HepG2 (cell line): ENCODE results near the gene B4GALT5. TPM values are rescaled to one million over a fixed set of nuclear protein-coding genes. Genes with fewer than 3 reads are reported as not detected.

Source experiments
- DNMT3B ChIP-seq: conservative IDR thresholded peaks from 2 replicates; pipeline ENCODE4 v1.6.1; 2016; ENCODE audit warnings: missing biosample characterization, control low read depth
- HMGXB3 ChIP-seq: sonication (generic); formaldehyde crosslinking; IDR thresholded peaks from 2 replicates; pipeline ENCODE4 v1.4.0; 2020; ENCODE audit warnings: missing genetic modification reagents, borderline replicate concordance
- ISX ChIP-seq: sonication (generic); formaldehyde crosslinking; conservative IDR thresholded peaks from 2 replicates; pipeline ENCODE4 v1.5.0; 2020; ENCODE audit warnings: missing genetic modification reagents
- MEIS1 ChIP-seq: sonication (generic); formaldehyde crosslinking; IDR thresholded peaks from 2 replicates; pipeline ENCODE4 v1.9.0; 2021; ENCODE audit warnings: mild to moderate bottlenecking, missing genetic modification reagents, moderate library complexity, borderline replicate concordance
- NAIF1 ChIP-seq: sonication (generic); formaldehyde crosslinking; IDR thresholded peaks from 2 replicates; pipeline ENCODE4 v1.5.0; 2020; ENCODE audit warnings: mild to moderate bottlenecking, missing genetic modification reagents, borderline replicate concordance
- NR2C2 ChIP-seq: sonication (generic); formaldehyde crosslinking; IDR thresholded peaks from 2 replicates; pipeline ENCODE4 v1.4.0; 2020; ENCODE audit warnings: missing genetic modification reagents, mild to moderate bottlenecking, moderate library complexity, borderline replicate concordance
- PBX3 ChIP-seq: sonication (generic); formaldehyde crosslinking; IDR thresholded peaks from 2 replicates; pipeline ENCODE4 v1.8.1; 2023; ENCODE audit warnings: missing genetic modification reagents, inconsistent platforms, borderline replicate concordance
- PITX1 ChIP-seq: sonication (generic); formaldehyde crosslinking; IDR thresholded peaks from 2 replicates; pipeline ENCODE4 v1.5.1; 2020; ENCODE audit warnings: mild to moderate bottlenecking, missing genetic modification reagents
- POLR2AphosphoS2 ChIP-seq: IDR thresholded peaks from 2 replicates; pipeline ENCODE4 v1.6.1; 2011; ENCODE audit warnings: low read depth, low read length, improper control_type of control experiment
- PPARG ChIP-seq: conservative IDR thresholded peaks from 2 replicates; pipeline ENCODE4 v1.6.1; 2016; ENCODE audit warnings: missing biosample characterization, missing genetic modification reagents
- SUZ12 ChIP-seq: fragments of 150-350 bp; IDR thresholded peaks from 2 replicates; pipeline ENCODE4 v1.6.1; 2014; ENCODE audit warnings: low read depth, low read length
- ZBTB46 ChIP-seq: sonication (generic); formaldehyde crosslinking; IDR thresholded peaks from 2 replicates; pipeline ENCODE4 v1.4.0; 2020; ENCODE audit warnings: mild to moderate bottlenecking, missing genetic modification reagents, borderline replicate concordance
- ZNF142 ChIP-seq: sonication (generic); formaldehyde crosslinking; IDR thresholded peaks from 2 replicates; pipeline ENCODE4 v1.4.0; 2020; ENCODE audit warnings: missing genetic modification reagents
- ZNF205 ChIP-seq: IDR thresholded peaks from 2 replicates; pipeline ENCODE4 v1.6.1; 2018; ENCODE audit warnings: missing biosample characterization, missing genetic modification reagents
- ZNF446 ChIP-seq: sonication (generic); formaldehyde crosslinking; IDR thresholded peaks from 2 replicates; pipeline ENCODE4 v1.5.0; 2020; ENCODE audit warnings: mild to moderate bottlenecking, missing genetic modification reagents
- ZNF552 ChIP-seq: sonication (generic); formaldehyde crosslinking; IDR thresholded peaks from 2 replicates; pipeline ENCODE4 v1.9.0; 2022; ENCODE audit warnings: missing genetic modification reagents, mild to moderate bottlenecking, borderline replicate concordance
- polyA plus RNA-seq, 8 experiments: library from polyadenylated mRNA; depleted of rRNA in 3 of 8; stranded (reverse) in 7 of 8; unstranded in 1 of 8; fragments of >200 nt; fragmentation: Illumina TruSeq in 4 of 8; extraction: Trizol in 4 of 8; gene quantifications; 2 replicates each; pipeline versions ENCODE4 v1.2.1 to v1.2.3, GENCODE V29; 2011 to 2016; ENCODE audit warnings: low read depth in 4 of 8, missing spikeins in 1 of 8, mixed read lengths in 1 of 8; ENCODE audit not compliant: insufficient read depth in 1 of 8
- total RNA-seq, 5 experiments: library from RNA; depleted of rRNA; stranded (reverse); fragments of >200 nt; fragmentation: Illumina TruSeq; extraction: Trizol; gene quantifications; 2 replicates each; pipeline ENCODE4 v1.2.3, GENCODE V29; 2016; ENCODE audit warnings: low read depth in 1 of 5

Gene B4GALT5
- total and polyA plus RNA-seq, 2 of the 13 experiments (the other 11 are each of a cell fraction or from before 2014, with no cell fraction given): 27.3 to 30.9 TPM

- TF ChIP-seq ZNF446 (CRISPR knock-in tag) (no peak), NR2C2 (CRISPR knock-in tag) (peak; percentile 87), ZNF142 (0 out of 2 replicates have a peak, but pooled peaks have one; percentile 49), ZBTB46 (CRISPR knock-in tag) (no peak), ZNF552 (CRISPR knock-in tag) (no peak), PPARG (CRISPR knock-in tag) (peak; percentile 62), MEIS1 (CRISPR knock-in tag) (peak; percentile 84; the same call in 1 of the 2 replicates), NAIF1 (CRISPR knock-in tag) (peak; percentile 28), POLR2AphosphoS2 (no peak), DNMT3B (CRISPR knock-in tag) (no peak), PBX3 (CRISPR knock-in tag) (no peak), ISX (CRISPR knock-in tag) (no peak), SUZ12 (no peak), HMGXB3 (0 out of 2 replicates have a peak, but pooled peaks have one; percentile 49), ZNF205 (peak; percentile 69; the same call in 1 of the 2 replicates), PITX1 (CRISPR knock-in tag) (peak; percentile 94)
These were observed 22.6 kb downstream of the B4GALT5 start (continued) for GRCh38 chr20:49690899-49691620.
